DOHH2 (cell line): Measurements from ENCODE around the gene IQCF2.

ENCODE experiments used
- H3F3A ChIP-seq: fragments of 200-600 bp; sonication (generic), shearing (Covaris generic); 2 replicates; pipeline ENCODE4 v1.6.0; 2016; ENCODE audit warnings: antibody characterized with exemption, mild to moderate bottlenecking; ENCODE audit not compliant: control insufficient read depth, insufficient read depth
- H3K27ac ChIP-seq: fragments of 200-600 bp; sonication (generic); 2 replicates; pipeline ENCODE4 v1.5.1; 2014; ENCODE audit warnings: low read depth, mild to moderate bottlenecking, low read length, moderate library complexity
- H3K27me3 ChIP-seq: fragments of 200-600 bp; sonication (generic); 2 replicates; pipeline ENCODE4 v1.6.1; 2014; ENCODE audit warnings: mild to moderate bottlenecking, low read length, mixed read lengths; ENCODE audit not compliant: control insufficient read depth
- H3K36me3 ChIP-seq: fragments of 200-600 bp; sonication (generic); 2 replicates; pipeline ENCODE4 v1.6.1; 2014; ENCODE audit warnings: mild to moderate bottlenecking, low read length, moderate library complexity, mixed read lengths; ENCODE audit not compliant: control insufficient read depth
- H3K4me1 ChIP-seq: fragments of 200-600 bp; sonication (generic); 2 replicates; pipeline ENCODE4 v1.6.1; 2014; ENCODE audit warnings: mild to moderate bottlenecking, low read length, mixed read lengths; ENCODE audit not compliant: control insufficient read depth
- H3K4me2 ChIP-seq: fragments of 200-600 bp; sonication (generic); 2 replicates; pipeline ENCODE4 v1.6.0; 2014; ENCODE audit warnings: mild to moderate bottlenecking, low read length, moderate library complexity
- H3K4me3 ChIP-seq: fragments of 200-600 bp; sonication (generic); 2 replicates; pipeline ENCODE4 v1.5.1; 2014; ENCODE audit warnings: mild to moderate bottlenecking, low read length, mixed read lengths
- H3K79me2 ChIP-seq: fragments of 200-600 bp; sonication (generic); 2 replicates; pipeline ENCODE4 v1.6.1; 2014; ENCODE audit warnings: mild to moderate bottlenecking, low read length, mixed read lengths; ENCODE audit not compliant: control insufficient read depth
- H3K9me2 ChIP-seq: fragments of 200-600 bp; sonication (generic); replicated peaks from 2 replicates; pipeline ENCODE4 v1.6.1; 2014; ENCODE audit warnings: mild to moderate bottlenecking, low read length, mixed read lengths; ENCODE audit not compliant: control insufficient read depth
- H3K9me3 ChIP-seq: fragments of 200-600 bp; sonication (generic); 2 replicates; pipeline ENCODE4 v1.6.1; 2014; ENCODE audit warnings: antibody characterized with exemption, low read length, mixed read lengths; ENCODE audit not compliant: control insufficient read depth, insufficient read depth
- H4K20me1 ChIP-seq: fragments of 200-600 bp; sonication (generic); 2 replicates; pipeline ENCODE4 v1.6.0; 2014; ENCODE audit warnings: low read depth, mild to moderate bottlenecking, antibody characterized with exemption, low read length, moderate library complexity; ENCODE audit not compliant: control insufficient read depth, insufficient read depth
- EZH2phosphoT487 ChIP-seq: fragments of 200-600 bp; sonication (generic); IDR thresholded peaks from 2 replicates; pipeline ENCODE4 v1.6.1; 2017; ENCODE audit warnings: borderline replicate concordance, mild to moderate bottlenecking, antibody characterized with exemption, low read length, moderate library complexity, mixed read lengths
- TF ChIP-seq, protein P1 (sequence below): fragments of 200-600 bp; sonication (generic); IDR thresholded peaks from one replicate; pipeline ENCODE4 v1.5.1; 2014; ENCODE audit warnings: antibody characterized with exemption, mild to moderate bottlenecking, low read depth, low read length; ENCODE audit not compliant: poor library complexity, severe bottlenecking

The IQCF2 gene

DNA sequence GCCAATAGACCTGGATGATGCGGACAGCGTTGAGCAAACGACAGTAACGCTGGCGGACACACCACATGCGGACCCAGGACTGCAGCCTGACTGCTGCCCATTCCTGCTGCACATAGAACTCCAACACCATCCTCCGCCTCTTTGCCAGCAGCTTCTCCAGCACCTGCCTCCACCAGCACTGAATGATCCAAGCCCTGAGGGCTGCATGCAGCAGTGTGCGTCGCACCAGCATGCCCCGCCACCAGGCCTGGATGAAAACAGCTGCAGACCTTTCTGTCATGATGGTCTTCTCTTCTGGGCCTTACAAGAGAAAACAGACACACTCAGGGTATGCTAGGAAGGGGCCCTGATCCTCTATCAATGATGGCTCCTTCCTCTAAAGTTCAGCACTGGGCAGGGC is 12.5 kb downstream of the IQCF2 start:
- Histone ChIP-seq H3F3A (no peaks in the 10 kb centered on the region), H3K4me2 (no peak overlapping the region), H3K79me2 (no peaks in the 10 kb centered on the region), H3K27me3 (peaks cover 7% of the 10 kb centered on the region), H4K20me1 (no peaks in the 10 kb centered on the region), H3K4me1 (no peaks in the 10 kb centered on the region), H3K36me3 (no peaks in the 10 kb centered on the region), H3K4me3 (no peak overlapping the region), H3K9me2 (no peaks in the 10 kb centered on the region), H3K27ac (no peak overlapping the region), H3K9me3 (no peaks in the 10 kb centered on the region)
- no peak for TF ChIP-seq EZH2phosphoT487
- TF ChIP-seq, protein P1, sequence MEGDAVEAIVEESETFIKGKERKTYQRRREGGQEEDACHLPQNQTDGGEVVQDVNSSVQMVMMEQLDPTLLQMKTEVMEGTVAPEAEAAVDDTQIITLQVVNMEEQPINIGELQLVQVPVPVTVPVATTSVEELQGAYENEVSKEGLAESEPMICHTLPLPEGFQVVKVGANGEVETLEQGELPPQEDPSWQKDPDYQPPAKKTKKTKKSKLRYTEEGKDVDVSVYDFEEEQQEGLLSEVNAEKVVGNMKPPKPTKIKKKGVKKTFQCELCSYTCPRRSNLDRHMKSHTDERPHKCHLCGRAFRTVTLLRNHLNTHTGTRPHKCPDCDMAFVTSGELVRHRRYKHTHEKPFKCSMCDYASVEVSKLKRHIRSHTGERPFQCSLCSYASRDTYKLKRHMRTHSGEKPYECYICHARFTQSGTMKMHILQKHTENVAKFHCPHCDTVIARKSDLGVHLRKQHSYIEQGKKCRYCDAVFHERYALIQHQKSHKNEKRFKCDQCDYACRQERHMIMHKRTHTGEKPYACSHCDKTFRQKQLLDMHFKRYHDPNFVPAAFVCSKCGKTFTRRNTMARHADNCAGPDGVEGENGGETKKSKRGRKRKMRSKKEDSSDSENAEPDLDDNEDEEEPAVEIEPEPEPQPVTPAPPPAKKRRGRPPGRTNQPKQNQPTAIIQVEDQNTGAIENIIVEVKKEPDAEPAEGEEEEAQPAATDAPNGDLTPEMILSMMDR = no peak

DNA sequence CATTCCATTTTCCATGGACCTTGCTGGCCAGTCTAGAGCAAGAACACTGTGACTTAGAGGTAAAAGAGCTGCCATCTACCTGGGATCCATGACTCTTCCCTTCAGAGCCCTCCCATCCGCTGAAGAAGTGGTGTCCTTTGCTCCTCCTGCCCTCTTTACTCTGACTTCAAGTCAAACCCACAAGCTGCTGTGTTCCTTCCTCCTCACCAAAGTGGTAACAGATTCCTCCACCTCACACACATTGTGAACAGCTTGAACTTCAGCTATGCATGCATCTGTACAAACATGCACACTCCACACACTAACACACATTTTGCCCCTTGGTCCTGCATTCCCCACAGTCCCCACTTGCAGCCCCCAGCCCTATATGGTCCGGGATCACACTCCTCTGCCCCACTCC is 13.0 kb downstream of the IQCF2 start:
- Histone ChIP-seq H3K4me2 (no peak overlapping the region), H3K27me3 (peaks cover 8% of the 10 kb centered on the region)

DNA sequence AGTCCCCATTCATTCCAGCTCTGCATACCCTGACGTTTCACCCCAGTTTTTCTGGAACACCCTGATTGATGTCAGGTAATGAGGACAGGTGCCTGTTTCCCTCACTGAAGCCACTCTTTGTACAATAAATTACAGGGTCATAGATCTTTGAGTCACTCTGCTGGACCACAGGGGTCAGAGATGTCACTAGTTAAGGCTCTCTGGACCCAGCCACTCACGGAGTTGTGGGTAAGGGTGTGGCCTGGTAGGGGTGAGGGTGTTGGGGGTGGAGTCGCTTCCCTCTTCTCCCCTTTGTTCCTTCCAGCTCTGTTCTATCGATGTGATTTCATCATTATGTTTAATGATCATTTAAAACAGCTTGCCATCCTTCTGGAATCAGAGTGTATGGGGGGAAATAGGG is 13.5 kb downstream of the IQCF2 start:
- H3K4me2 ChIP-seq = no peak overlapping the region

More for the DNA sequence above, 13.0 kb downstream of the IQCF2 start:
- TF ChIP-seq, protein P1 = no peak
- TF ChIP-seq EZH2phosphoT487 = no peak
- no peaks in the 10 kb centered on the region for H3K9me3 ChIP-seq
- no peaks in the 10 kb centered on the region for H3K9me2 ChIP-seq
- no peak overlapping the region for H3K27ac ChIP-seq
- no peak overlapping the region for H3K4me3 ChIP-seq
- no peaks in the 10 kb centered on the region for H3K4me1 ChIP-seq
- no peaks in the 10 kb centered on the region for H4K20me1 ChIP-seq
- no peaks in the 10 kb centered on the region for H3K79me2 ChIP-seq
- no peaks in the 10 kb centered on the region for H3K36me3 ChIP-seq
- no peaks in the 10 kb centered on the region for H3F3A ChIP-seq

More for the DNA sequence above, 13.5 kb downstream of the IQCF2 start:
- Histone ChIP-seq H3K4me3 (no peak overlapping the region), H4K20me1 (no peaks in the 10 kb centered on the region), H3K9me2 (no peaks in the 10 kb centered on the region), H3K36me3 (no peaks in the 10 kb centered on the region), H3K27me3 (peaks cover 7% of the 10 kb centered on the region; the same call in 1 of the 2 replicates), H3F3A (no peaks in the 10 kb centered on the region), H3K4me1 (no peaks in the 10 kb centered on the region), H3K9me3 (no peaks in the 10 kb centered on the region), H3K27ac (no peak overlapping the region), H3K79me2 (no peaks in the 10 kb centered on the region)
- TF ChIP-seq, protein P1 = no peak
- no peak for TF ChIP-seq EZH2phosphoT487
